Activated CD4-positive, alpha-beta T cell treated with anti-CD3 and anti-CD28 coated beads, Interleukin-2, amount 10 ng/mL, durations not matched to agents 24 days and 14 days (primary cell): ENCODE measurements around the gene TOMM70. TPM values are rescaled to one million over a fixed set of nuclear protein-coding genes. Genes with fewer than 3 reads are reported as not detected.

Experiments used
- DNase-seq: peaks from one replicate; pipeline ENCODE4 v3.0.0; 2022
- H3K27ac Mint-ChIP-seq: one replicate; pipeline ENCODE4 v1.8.0; 2022; ENCODE audit warnings: mild to moderate bottlenecking, mixed read lengths
- H3K27me3 Mint-ChIP-seq: one replicate; pipeline ENCODE4 v1.8.0; 2022; ENCODE audit warnings: mixed read lengths
- H3K36me3 Mint-ChIP-seq: one replicate; pipeline ENCODE4 v1.8.0; 2022; ENCODE audit warnings: low read depth, mild to moderate bottlenecking, mixed read lengths
- H3K4me1 Mint-ChIP-seq: one replicate; pipeline ENCODE4 v1.8.0; 2021; ENCODE audit warnings: mixed read lengths
- H3K4me3 Mint-ChIP-seq: one replicate; pipeline ENCODE4 v1.8.0; 2022; ENCODE audit warnings: mild to moderate bottlenecking, moderate library complexity, mixed read lengths
- H3K9me3 Mint-ChIP-seq: one replicate; pipeline ENCODE4 v1.8.0; 2021; ENCODE audit warnings: mixed read lengths
- intact Hi-C: fragments of 100-400 bp; cut with micrococcal nuclease; formaldehyde crosslinking; loops from one replicate; pipeline ENCODE4 v1.15.1; 2023
- total RNA-seq: library from RNA; stranded (reverse); gene quantifications from 2 replicates; pipeline ENCODE4 v1.2.3, GENCODE V29; 2022

The TOMM70 gene
- total RNA-seq, 1 donor from 2014 or later: 57.4 TPM

- peaks cover 34% of the 10 kb centered on the region for H3K4me1 Mint-ChIP-seq
- peak overlapping the region; percentile 93 for H3K4me3 Mint-ChIP-seq
- peaks cover 25% of the 10 kb centered on the region for H3K36me3 Mint-ChIP-seq
- no peaks in the 10 kb centered on the region for H3K27me3 Mint-ChIP-seq
- no peak overlapping the region for H3K27ac Mint-ChIP-seq
- intact Hi-C loops: loop anchor here (5.0 to 10.0 kb wide), 7 partner anchors 86 to 1274 kb away; partner anchors contain the start of genes PCNP and ZBTB11
- DNase-seq: no peak
- peaks cover 12% of the 10 kb centered on the region for H3K9me3 Mint-ChIP-seq
Observed at GRCh38 chr3:100402891-100403290, 2.0 kb upstream of the TOMM70 start.

- Mint-ChIP-seq H3K27ac (peak overlapping the region; percentile 98), H3K4me1 (peaks cover 34% of the 10 kb centered on the region), H3K27me3 (no peaks in the 10 kb centered on the region), H3K4me3 (peak overlapping the region; percentile 93), H3K36me3 (peaks cover 20% of the 10 kb centered on the region), H3K9me3 (peaks cover 6% of the 10 kb centered on the region)
- DNase-seq: no peak
- intact Hi-C loops: loop anchor here (5.0 to 10.0 kb wide), 7 partner anchors 85 to 1275 kb away; partner anchors contain the start of genes PCNP and ZBTB11
Observed at GRCh38 chr3:100402256-100402655, 1.4 kb upstream of the TOMM70 start.

GRCh38 chr3:100401674-100402041 is 769 bp upstream of the TOMM70 start:
- Mint-ChIP-seq H3K9me3 (peaks cover 4% of the 10 kb centered on the region), H3K27ac (peak overlapping the region; percentile 98), H3K36me3 (peaks cover 17% of the 10 kb centered on the region), H3K4me3 (peak overlapping the region; percentile 93), H3K27me3 (no peaks in the 10 kb centered on the region), H3K4me1 (peaks cover 35% of the 10 kb centered on the region)
- intact Hi-C loops: loop anchor here (1.0 to 10.0 kb wide), 12 partner anchors 67 to 1276 kb away; partner anchors contain the start of genes CMSS1, NIT2, PCNP and TBC1D23
- DNase-seq: no peak

- Mint-ChIP-seq H3K4me1 (peaks cover 40% of the 10 kb centered on the region), H3K4me3 (peak overlapping the region; percentile 93), H3K36me3 (peaks cover 17% of the 10 kb centered on the region), H3K27ac (peak overlapping the region; percentile 87), H3K9me3 (peaks cover under 1% of the 10 kb centered on the region), H3K27me3 (no peaks in the 10 kb centered on the region)
- DNase-seq: peak; percentile 82
- intact Hi-C loops: loop anchor here (5.0 to 10.0 kb wide), 7 partner anchors 83 to 1277 kb away; partner anchors contain the start of genes PCNP and ZBTB11
Observed at GRCh38 chr3:100400419-100400779, 490 bp downstream of the TOMM70 start.

GRCh38 chr3:100399341-100400071 is 1.4 kb downstream of the TOMM70 start:
- intact Hi-C loops: loop anchor here (5.0 to 10.0 kb wide), 7 partner anchors 82 to 1278 kb away; partner anchors contain the start of genes PCNP and ZBTB11
- peak overlapping the region; percentile 87 for H3K27ac Mint-ChIP-seq
- no peaks in the 10 kb centered on the region for H3K27me3 Mint-ChIP-seq
- H3K36me3 Mint-ChIP-seq: peaks cover 15% of the 10 kb centered on the region
- peak overlapping the region; percentile 93 for H3K4me3 Mint-ChIP-seq
- peak; percentile 59 for DNase-seq
- H3K4me1 Mint-ChIP-seq: peaks cover 39% of the 10 kb centered on the region
- no peaks in the 10 kb centered on the region for H3K9me3 Mint-ChIP-seq

GRCh38 chr3:100396967-100397366 is 3.9 kb downstream of the TOMM70 start:
- H3K36me3 Mint-ChIP-seq: peaks cover 18% of the 10 kb centered on the region
- no peak overlapping the region for H3K27ac Mint-ChIP-seq
- no peaks in the 10 kb centered on the region for H3K9me3 Mint-ChIP-seq
- no peak overlapping the region for H3K4me3 Mint-ChIP-seq
- intact Hi-C loops: no loop called here
- DNase-seq: no peak
- H3K27me3 Mint-ChIP-seq: no peaks in the 10 kb centered on the region
- peaks cover 29% of the 10 kb centered on the region for H3K4me1 Mint-ChIP-seq

- no peak overlapping the region for H3K4me3 Mint-ChIP-seq
- no peak for DNase-seq
- H3K9me3 Mint-ChIP-seq: no peaks in the 10 kb centered on the region
- peaks cover 17% of the 10 kb centered on the region for H3K36me3 Mint-ChIP-seq
- intact Hi-C loops: no loop called here
- peaks cover 27% of the 10 kb centered on the region for H3K4me1 Mint-ChIP-seq
- no peak overlapping the region for H3K27ac Mint-ChIP-seq
- H3K27me3 Mint-ChIP-seq: no peaks in the 10 kb centered on the region
Observed at GRCh38 chr3:100395679-100396431, 5.0 kb downstream of the TOMM70 start.

GRCh38 chr3:100389025-100389424 is 11.9 kb downstream of the TOMM70 start:
- intact Hi-C loops: no loop called here
- Mint-ChIP-seq H3K36me3 (peaks cover 46% of the 10 kb centered on the region), H3K9me3 (peaks cover 6% of the 10 kb centered on the region), H3K27me3 (no peaks in the 10 kb centered on the region), H3K4me1 (peaks cover 10% of the 10 kb centered on the region), H3K4me3 (no peak overlapping the region), H3K27ac (no peak overlapping the region)
- no peak for DNase-seq

GRCh38 chr3:100386437-100387074 is 14.3 kb downstream of the TOMM70 start:
- Mint-ChIP-seq H3K9me3 (peaks cover 6% of the 10 kb centered on the region), H3K27me3 (no peaks in the 10 kb centered on the region), H3K36me3 (peaks cover 49% of the 10 kb centered on the region), H3K4me1 (peaks cover 7% of the 10 kb centered on the region), H3K4me3 (no peak overlapping the region), H3K27ac (no peak overlapping the region)
- no peak for DNase-seq
- intact Hi-C loops: no loop called here

- Mint-ChIP-seq H3K9me3 (peaks cover 6% of the 10 kb centered on the region), H3K27me3 (no peaks in the 10 kb centered on the region), H3K27ac (no peak overlapping the region), H3K36me3 (peaks cover 53% of the 10 kb centered on the region), H3K4me3 (no peak overlapping the region), H3K4me1 (peaks cover 9% of the 10 kb centered on the region)
- intact Hi-C loops: no loop called here
- DNase-seq: no peak
Observed at GRCh38 chr3:100384733-100385525, 16.0 kb downstream of the TOMM70 start.

GRCh38 chr3:100376301-100376700 is 24.6 kb downstream of the TOMM70 start:
- no peak overlapping the region for H3K4me3 Mint-ChIP-seq
- no peaks in the 10 kb centered on the region for H3K27me3 Mint-ChIP-seq
- H3K36me3 Mint-ChIP-seq: peaks cover 57% of the 10 kb centered on the region

GRCh38 chr3:100374521-100374920 is 26.4 kb downstream of the TOMM70 start:
- H3K9me3 Mint-ChIP-seq: no peaks in the 10 kb centered on the region

More at GRCh38 chr3:100376301-100376700, 24.6 kb downstream of the TOMM70 start:
- H3K4me1 Mint-ChIP-seq: peaks cover 2% of the 10 kb centered on the region
- H3K27ac Mint-ChIP-seq: peak overlapping the region; percentile 15
- no peaks in the 10 kb centered on the region for H3K9me3 Mint-ChIP-seq
- intact Hi-C loops: no loop called here
- no peak for DNase-seq

GRCh38 chr3:100370756-100371155 is 30.1 kb downstream of the TOMM70 start:
- H3K4me3 Mint-ChIP-seq: no peak overlapping the region
- no peaks in the 10 kb centered on the region for H3K4me1 Mint-ChIP-seq
- peaks cover 43% of the 10 kb centered on the region for H3K36me3 Mint-ChIP-seq
- no peak for DNase-seq
- H3K9me3 Mint-ChIP-seq: no peaks in the 10 kb centered on the region
- H3K27me3 Mint-ChIP-seq: no peaks in the 10 kb centered on the region
- intact Hi-C loops: no loop called here
- no peak overlapping the region for H3K27ac Mint-ChIP-seq

More at GRCh38 chr3:100374521-100374920, 26.4 kb downstream of the TOMM70 start:
- no peak for DNase-seq
- Mint-ChIP-seq H3K36me3 (peaks cover 48% of the 10 kb centered on the region), H3K4me3 (no peak overlapping the region), H3K27ac (no peak overlapping the region), H3K4me1 (no peaks in the 10 kb centered on the region), H3K27me3 (no peaks in the 10 kb centered on the region)
- intact Hi-C loops: no loop called here
